HL-60 (cell line): ENCODE results near the gene FGF22.

Source experiments
- CTCF ChIP-seq: IDR thresholded peaks from one replicate; pipeline ENCODE4 v1.5.1; 2011; ENCODE audit warnings: low read length, control low read depth, inconsistent platforms; ENCODE audit not compliant: insufficient read depth
- POLR2AphosphoS5 ChIP-seq: IDR thresholded peaks from 2 replicates; pipeline ENCODE4 v1.6.1; 2012; ENCODE audit warnings: low read depth
- TF ChIP-seq, protein P1 (sequence below): IDR thresholded peaks from 2 replicates; pipeline ENCODE4 v1.6.1; 2012; ENCODE audit warnings: low read depth; ENCODE audit not compliant: insufficient replicate concordance

GRCh38 chr19:592101-592500 lies 47.6 kb upstream of the FGF22 start:
- no peak for TF ChIP-seq CTCF
- no peak for TF ChIP-seq POLR2AphosphoS5
- TF ChIP-seq, protein P1, sequence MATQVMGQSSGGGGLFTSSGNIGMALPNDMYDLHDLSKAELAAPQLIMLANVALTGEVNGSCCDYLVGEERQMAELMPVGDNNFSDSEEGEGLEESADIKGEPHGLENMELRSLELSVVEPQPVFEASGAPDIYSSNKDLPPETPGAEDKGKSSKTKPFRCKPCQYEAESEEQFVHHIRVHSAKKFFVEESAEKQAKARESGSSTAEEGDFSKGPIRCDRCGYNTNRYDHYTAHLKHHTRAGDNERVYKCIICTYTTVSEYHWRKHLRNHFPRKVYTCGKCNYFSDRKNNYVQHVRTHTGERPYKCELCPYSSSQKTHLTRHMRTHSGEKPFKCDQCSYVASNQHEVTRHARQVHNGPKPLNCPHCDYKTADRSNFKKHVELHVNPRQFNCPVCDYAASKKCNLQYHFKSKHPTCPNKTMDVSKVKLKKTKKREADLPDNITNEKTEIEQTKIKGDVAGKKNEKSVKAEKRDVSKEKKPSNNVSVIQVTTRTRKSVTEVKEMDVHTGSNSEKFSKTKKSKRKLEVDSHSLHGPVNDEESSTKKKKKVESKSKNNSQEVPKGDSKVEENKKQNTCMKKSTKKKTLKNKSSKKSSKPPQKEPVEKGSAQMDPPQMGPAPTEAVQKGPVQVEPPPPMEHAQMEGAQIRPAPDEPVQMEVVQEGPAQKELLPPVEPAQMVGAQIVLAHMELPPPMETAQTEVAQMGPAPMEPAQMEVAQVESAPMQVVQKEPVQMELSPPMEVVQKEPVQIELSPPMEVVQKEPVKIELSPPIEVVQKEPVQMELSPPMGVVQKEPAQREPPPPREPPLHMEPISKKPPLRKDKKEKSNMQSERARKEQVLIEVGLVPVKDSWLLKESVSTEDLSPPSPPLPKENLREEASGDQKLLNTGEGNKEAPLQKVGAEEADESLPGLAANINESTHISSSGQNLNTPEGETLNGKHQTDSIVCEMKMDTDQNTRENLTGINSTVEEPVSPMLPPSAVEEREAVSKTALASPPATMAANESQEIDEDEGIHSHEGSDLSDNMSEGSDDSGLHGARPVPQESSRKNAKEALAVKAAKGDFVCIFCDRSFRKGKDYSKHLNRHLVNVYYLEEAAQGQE, result no peak
